HepG2 (cell line): ENCODE results near the gene KIF1C.
A peak's percentile ranks its signal among the peaks of the same experiment; 100 is the strongest.

Experiments used
- CCAR2 ChIP-seq: fragments of 200-400 bp; formaldehyde crosslinking; optimal IDR thresholded peaks from 2 replicates; pipeline ENCODE3; 2018; ENCODE audit warnings: low read depth, mild to moderate bottlenecking, low read length, moderate library complexity
- ESRRA ChIP-seq: sonication (generic); formaldehyde crosslinking; IDR thresholded peaks from 2 replicates; pipeline ENCODE4 v1.5.1; 2020; ENCODE audit warnings: mild to moderate bottlenecking, low read depth, missing genetic modification reagents
- GABPA ChIP-seq, 2 experiments: IDR thresholded peaks; 2 replicates each; pipeline ENCODE4 v1.6.1; 2011 to 2016; ENCODE audit warnings: low read depth in 2 of 2, low read length in 1 of 2, missing biosample characterization in 1 of 2, missing genetic modification characterization in 1 of 2
- SMC3 ChIP-seq: IDR thresholded peaks from 2 replicates; pipeline ENCODE4 v1.6.1; 2011; ENCODE audit warnings: low read length, improper control_type of control experiment
- ZBTB21 ChIP-seq: sonication (generic); formaldehyde crosslinking; IDR thresholded peaks from 2 replicates; pipeline ENCODE4 v1.4.0; 2020; ENCODE audit warnings: missing genetic modification reagents
- ZNF670 ChIP-seq: sonication (generic); formaldehyde crosslinking; IDR thresholded peaks from 2 replicates; pipeline ENCODE4 v1.8.0; 2022; ENCODE audit warnings: mild to moderate bottlenecking, missing genetic modification reagents, borderline replicate concordance
- TF ChIP-seq, protein P1 (sequence below): sonication (generic); formaldehyde crosslinking; IDR thresholded peaks from 2 replicates; pipeline ENCODE4 v1.5.0; 2020; ENCODE audit warnings: mild to moderate bottlenecking, missing genetic modification reagents, moderate library complexity
- TF ChIP-seq, protein P2 (sequence below): sonication (generic); formaldehyde crosslinking; IDR thresholded peaks from 2 replicates; pipeline ENCODE4 v1.4.0; 2020; ENCODE audit warnings: missing genetic modification reagents
- TF ChIP-seq, protein P3 (sequence below): sonication (generic); formaldehyde crosslinking; IDR thresholded peaks from 2 replicates; pipeline ENCODE4 v1.4.0; 2020; ENCODE audit warnings: missing genetic modification reagents

DNA sequence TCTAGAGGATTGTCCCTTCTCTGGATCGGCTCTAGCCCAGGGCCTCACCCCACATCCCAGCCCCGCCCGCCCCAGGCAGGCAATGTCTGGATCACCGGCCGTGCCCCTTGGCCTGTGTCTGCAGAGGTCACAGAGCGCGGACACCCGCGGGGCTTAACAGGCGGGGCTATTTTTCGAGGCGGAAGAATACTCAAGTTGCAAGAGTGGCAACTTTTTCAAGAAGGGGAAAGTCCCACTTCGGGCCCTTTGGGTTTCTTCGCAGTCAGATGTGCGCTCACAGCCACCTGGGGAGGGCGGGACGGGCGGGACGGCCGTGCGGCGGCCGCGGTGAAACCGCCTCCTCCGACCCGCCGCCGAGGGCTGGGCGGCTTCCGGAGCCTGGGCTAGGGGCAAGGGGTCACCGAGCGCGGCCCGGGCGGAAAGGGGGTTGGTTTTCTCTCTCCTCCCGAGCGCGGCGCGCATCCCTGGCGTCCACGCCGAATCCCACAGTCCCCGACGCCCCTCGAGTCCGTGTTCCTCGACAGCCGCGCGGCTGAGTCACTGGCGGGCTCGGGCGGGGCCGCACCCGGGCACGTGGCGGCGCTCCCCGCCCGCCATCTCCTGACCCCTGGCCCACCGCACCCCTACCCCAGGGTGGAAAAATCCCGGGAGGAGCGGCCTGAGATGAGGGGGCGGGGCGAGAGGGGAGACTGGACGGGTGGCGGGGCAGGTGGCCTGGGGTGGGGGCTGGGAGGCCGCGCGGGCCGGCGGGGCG lies 48.3 kb upstream of the KIF1C start:
- TF ChIP-seq, protein P1, sequence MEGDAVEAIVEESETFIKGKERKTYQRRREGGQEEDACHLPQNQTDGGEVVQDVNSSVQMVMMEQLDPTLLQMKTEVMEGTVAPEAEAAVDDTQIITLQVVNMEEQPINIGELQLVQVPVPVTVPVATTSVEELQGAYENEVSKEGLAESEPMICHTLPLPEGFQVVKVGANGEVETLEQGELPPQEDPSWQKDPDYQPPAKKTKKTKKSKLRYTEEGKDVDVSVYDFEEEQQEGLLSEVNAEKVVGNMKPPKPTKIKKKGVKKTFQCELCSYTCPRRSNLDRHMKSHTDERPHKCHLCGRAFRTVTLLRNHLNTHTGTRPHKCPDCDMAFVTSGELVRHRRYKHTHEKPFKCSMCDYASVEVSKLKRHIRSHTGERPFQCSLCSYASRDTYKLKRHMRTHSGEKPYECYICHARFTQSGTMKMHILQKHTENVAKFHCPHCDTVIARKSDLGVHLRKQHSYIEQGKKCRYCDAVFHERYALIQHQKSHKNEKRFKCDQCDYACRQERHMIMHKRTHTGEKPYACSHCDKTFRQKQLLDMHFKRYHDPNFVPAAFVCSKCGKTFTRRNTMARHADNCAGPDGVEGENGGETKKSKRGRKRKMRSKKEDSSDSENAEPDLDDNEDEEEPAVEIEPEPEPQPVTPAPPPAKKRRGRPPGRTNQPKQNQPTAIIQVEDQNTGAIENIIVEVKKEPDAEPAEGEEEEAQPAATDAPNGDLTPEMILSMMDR (CRISPR knock-in tag), result no peak; the same call in 1 of the 2 replicates
- TF ChIP-seq, protein P2, sequence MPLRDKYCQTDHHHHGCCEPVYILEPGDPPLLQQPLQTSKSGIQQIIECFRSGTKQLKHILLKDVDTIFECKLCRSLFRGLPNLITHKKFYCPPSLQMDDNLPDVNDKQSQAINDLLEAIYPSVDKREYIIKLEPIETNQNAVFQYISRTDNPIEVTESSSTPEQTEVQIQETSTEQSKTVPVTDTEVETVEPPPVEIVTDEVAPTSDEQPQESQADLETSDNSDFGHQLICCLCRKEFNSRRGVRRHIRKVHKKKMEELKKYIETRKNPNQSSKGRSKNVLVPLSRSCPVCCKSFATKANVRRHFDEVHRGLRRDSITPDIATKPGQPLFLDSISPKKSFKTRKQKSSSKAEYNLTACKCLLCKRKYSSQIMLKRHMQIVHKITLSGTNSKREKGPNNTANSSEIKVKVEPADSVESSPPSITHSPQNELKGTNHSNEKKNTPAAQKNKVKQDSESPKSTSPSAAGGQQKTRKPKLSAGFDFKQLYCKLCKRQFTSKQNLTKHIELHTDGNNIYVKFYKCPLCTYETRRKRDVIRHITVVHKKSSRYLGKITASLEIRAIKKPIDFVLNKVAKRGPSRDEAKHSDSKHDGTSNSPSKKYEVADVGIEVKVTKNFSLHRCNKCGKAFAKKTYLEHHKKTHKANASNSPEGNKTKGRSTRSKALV (CRISPR knock-in tag), result no peak
- no peak for TF ChIP-seq ZBTB21 (CRISPR knock-in tag)
- peak; percentile 22; the same call in 1 of the 2 replicates for TF ChIP-seq GABPA (IDR thresholded peaks at IDR 0.05; ENCODE audit: low read depth, low read length)
- TF ChIP-seq GABPA (CRISPR knock-in tag; IDR thresholded peaks at IDR 0.05; ENCODE audit: low read depth), result 0 out of 2 replicates have a peak, but pooled peaks have one; percentile 2
- TF ChIP-seq ZNF670 (CRISPR knock-in tag), result no peak
- TF ChIP-seq CCAR2, result no peak
- TF ChIP-seq, protein P3, sequence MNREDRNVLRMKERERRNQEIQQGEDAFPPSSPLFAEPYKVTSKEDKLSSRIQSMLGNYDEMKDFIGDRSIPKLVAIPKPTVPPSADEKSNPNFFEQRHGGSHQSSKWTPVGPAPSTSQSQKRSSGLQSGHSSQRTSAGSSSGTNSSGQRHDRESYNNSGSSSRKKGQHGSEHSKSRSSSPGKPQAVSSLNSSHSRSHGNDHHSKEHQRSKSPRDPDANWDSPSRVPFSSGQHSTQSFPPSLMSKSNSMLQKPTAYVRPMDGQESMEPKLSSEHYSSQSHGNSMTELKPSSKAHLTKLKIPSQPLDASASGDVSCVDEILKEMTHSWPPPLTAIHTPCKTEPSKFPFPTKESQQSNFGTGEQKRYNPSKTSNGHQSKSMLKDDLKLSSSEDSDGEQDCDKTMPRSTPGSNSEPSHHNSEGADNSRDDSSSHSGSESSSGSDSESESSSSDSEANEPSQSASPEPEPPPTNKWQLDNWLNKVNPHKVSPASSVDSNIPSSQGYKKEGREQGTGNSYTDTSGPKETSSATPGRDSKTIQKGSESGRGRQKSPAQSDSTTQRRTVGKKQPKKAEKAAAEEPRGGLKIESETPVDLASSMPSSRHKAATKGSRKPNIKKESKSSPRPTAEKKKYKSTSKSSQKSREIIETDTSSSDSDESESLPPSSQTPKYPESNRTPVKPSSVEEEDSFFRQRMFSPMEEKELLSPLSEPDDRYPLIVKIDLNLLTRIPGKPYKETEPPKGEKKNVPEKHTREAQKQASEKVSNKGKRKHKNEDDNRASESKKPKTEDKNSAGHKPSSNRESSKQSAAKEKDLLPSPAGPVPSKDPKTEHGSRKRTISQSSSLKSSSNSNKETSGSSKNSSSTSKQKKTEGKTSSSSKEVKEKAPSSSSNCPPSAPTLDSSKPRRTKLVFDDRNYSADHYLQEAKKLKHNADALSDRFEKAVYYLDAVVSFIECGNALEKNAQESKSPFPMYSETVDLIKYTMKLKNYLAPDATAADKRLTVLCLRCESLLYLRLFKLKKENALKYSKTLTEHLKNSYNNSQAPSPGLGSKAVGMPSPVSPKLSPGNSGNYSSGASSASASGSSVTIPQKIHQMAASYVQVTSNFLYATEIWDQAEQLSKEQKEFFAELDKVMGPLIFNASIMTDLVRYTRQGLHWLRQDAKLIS, result no peak
- peak; percentile 69 for TF ChIP-seq ESRRA (CRISPR knock-in tag)
- no peak for TF ChIP-seq SMC3
